HCT116 (cell line): ENCODE data around the gene PEX12. TPM values are rescaled to one million over a fixed set of nuclear protein-coding genes. Genes with fewer than 3 reads are reported as not detected.

ENCODE experiments used
- ATAC-seq: fragments of 200-7000 bp; cut with Tn5 transposase; 2 replicates; pipeline ENCODE4 v1.9.1; 2020; ENCODE audit warnings: mild to moderate bottlenecking, moderate library complexity
- BruUV-seq: library from RNA; stranded (reverse); fragments of 400-500 nt; replicated peaks from 2 replicates; lab custom pipeline; 2021; lab: Mats Ljungman, UMichigan
- CTCF ChIA-PET: fragments of 300-600 bp; sonication (Branson Sonifier 250); formaldehyde crosslinking; loops from one replicate; lab custom pipeline; 2021; ENCODE audit warnings: antibody characterized with exemption; lab: Charles Lee
- POLR2A ChIA-PET: fragments of 300-600, 350-600 bp; sonication (Branson Sonifier 250); formaldehyde crosslinking; loops from one replicate; lab custom pipeline; 2021; ENCODE audit warnings: antibody characterized with exemption; lab: Charles Lee
- RAD21 ChIA-PET, 2 experiments: fragments of 300-600 bp; sonication (Branson Sonifier 250); formaldehyde crosslinking; loops; one replicate each; lab custom pipeline; 2023; ENCODE audit warnings: low total read pairs in 2 of 2; ENCODE audit not compliant: uncharacterized antibody in 2 of 2, unreplicated experiment in 2 of 2, low non-redundant PET in 1 of 2; lab: Charles Lee
- DNase-seq: peaks from one replicate; pipeline ENCODE4 v3.0.0-alpha.2; 2010; ENCODE audit warnings: low read depth, low spot score
- H2AFZ ChIP-seq: fragments of 200-600 bp; shearing (Covaris generic), sonication (generic); 2 replicates; pipeline ENCODE4 v1.6.1; 2017; ENCODE audit warnings: low read depth, mixed run types, mixed read lengths, antibody characterized with exemption, low read length; ENCODE audit not compliant: poor library complexity, severe bottlenecking
- H3K27ac ChIP-seq: 2 replicates; pipeline ENCODE4 v1.5.1; 2012; ENCODE audit warnings: low read depth, low read length
- H3K27me3 ChIP-seq: fragments of 200-600 bp; sonication (generic); 2 replicates; pipeline ENCODE4 v1.6.1; 2016; ENCODE audit warnings: mixed run types, low read length, mixed read lengths; ENCODE audit not compliant: insufficient read depth
- H3K36me3 ChIP-seq, 2 experiments: fragments of 200-500 bp in 1 of 2; fragments of 200-600 bp in 1 of 2; sonication (Bioruptor generic) in 1 of 2; sonication (generic) in 1 of 2; 2 replicates each; pipeline versions ENCODE4 v1.5.1 to v1.6.1; 2014 to 2016; ENCODE audit warnings: low read length in 2 of 2, inconsistent platforms in 1 of 2, mixed read lengths in 1 of 2, mixed run types in 1 of 2; ENCODE audit not compliant: insufficient read depth in 2 of 2, control insufficient read depth in 1 of 2
- H3K4me1 ChIP-seq, 2 experiments: fragments of 200-600 bp in 1 of 2; sonication (generic) in 1 of 2; 2 replicates each; pipeline versions ENCODE4 v1.5.1 to v1.6.1; 2012 to 2017; ENCODE audit warnings: low read length in 2 of 2, inconsistent platforms in 1 of 2, mild to moderate bottlenecking in 1 of 2, mixed read lengths in 1 of 2, mixed run types in 1 of 2, moderate library complexity in 1 of 2; ENCODE audit not compliant: insufficient read depth in 2 of 2, control insufficient read depth in 1 of 2
- H3K4me2 ChIP-seq: fragments of 200-600 bp; sonication (generic); 2 replicates; pipeline ENCODE4 v1.6.1; 2017; ENCODE audit warnings: mixed run types, low read length, mixed read lengths
- H3K4me3 ChIP-seq, 2 experiments: fragments of 200-600 bp in 1 of 2; sonication (generic) in 1 of 2; replicated peaks in 1 of 2; 2 replicates each; pipeline ENCODE4 v1.5.1; 2011 to 2016; ENCODE audit warnings: low read length in 2 of 2, control low read depth in 1 of 2, low read depth in 1 of 2, mild to moderate bottlenecking in 1 of 2, mixed read lengths in 1 of 2, mixed run types in 1 of 2
- H3K79me2 ChIP-seq: fragments of 200-600 bp; sonication (generic); 2 replicates; pipeline ENCODE4 v1.6.1; 2017; ENCODE audit warnings: mild to moderate bottlenecking, mixed run types, low read length, moderate library complexity, mixed read lengths; ENCODE audit not compliant: insufficient read depth
- H3K9ac ChIP-seq: fragments of 200-600 bp; sonication (generic); 2 replicates; pipeline ENCODE4 v1.6.1; 2016; ENCODE audit warnings: low read length, mixed read lengths
- H3K9me2 ChIP-seq: fragments of 200-600 bp; sonication (generic), shearing (Covaris generic); 2 replicates; pipeline ENCODE4 v1.6.1; 2017; ENCODE audit warnings: mixed run types, mild to moderate bottlenecking, moderate library complexity; ENCODE audit not compliant: insufficient read depth
- H3K9me3 ChIP-seq, 2 experiments: fragments of 200-500 bp in 1 of 2; fragments of 200-600 bp in 1 of 2; sonication (Bioruptor generic) in 1 of 2; sonication (generic) in 1 of 2; 2 replicates each; pipeline ENCODE4 v1.6.1; 2014 to 2017; ENCODE audit warnings: low read length in 2 of 2, mixed read lengths in 2 of 2, inconsistent platforms in 1 of 2, low read depth in 1 of 2, mild to moderate bottlenecking in 1 of 2, mixed run types in 1 of 2, moderate library complexity in 1 of 2; ENCODE audit not compliant: control insufficient read depth in 1 of 2, insufficient read depth in 1 of 2
- H4K20me1 ChIP-seq: fragments of 200-600 bp; sonication (generic), shearing (Covaris generic); 2 replicates; pipeline ENCODE4 v1.6.1; 2017; ENCODE audit warnings: mixed run types, mild to moderate bottlenecking, moderate library complexity; ENCODE audit not compliant: insufficient read depth
- ATF3 ChIP-seq: IDR thresholded peaks from 2 replicates; pipeline ENCODE4 v1.6.1; 2012
- CBX3 ChIP-seq: IDR thresholded peaks from 2 replicates; pipeline ENCODE4 v1.6.1; 2012; ENCODE audit warnings: low read depth
- EGR1 ChIP-seq: IDR thresholded peaks from 2 replicates; pipeline ENCODE4 v1.6.1; 2012; ENCODE audit warnings: low read depth
- ELF1 ChIP-seq: IDR thresholded peaks from 2 replicates; pipeline ENCODE4 v1.6.1; 2012; ENCODE audit warnings: low read depth, borderline replicate concordance
- EZH2phosphoT487 ChIP-seq: fragments of 200-600 bp; IDR thresholded peaks from 2 replicates; pipeline ENCODE4 v1.6.1; 2018; ENCODE audit warnings: antibody characterized with exemption, borderline replicate concordance
- POLR2A ChIP-seq: IDR thresholded peaks from 2 replicates; pipeline ENCODE4 v1.7.0; 2011; ENCODE audit warnings: borderline replicate concordance; ENCODE audit not compliant: insufficient read depth, insufficient read length; ENCODE audit errors: extremely low read depth
- SRF ChIP-seq: IDR thresholded peaks from 2 replicates; pipeline ENCODE4 v1.6.1; 2012; ENCODE audit warnings: low read depth
- TCF7L2 ChIP-seq: IDR thresholded peaks from 2 replicates; pipeline ENCODE4 v1.7.0; 2011; ENCODE audit warnings: borderline replicate concordance, inconsistent platforms; ENCODE audit not compliant: insufficient read depth, insufficient read length; ENCODE audit errors: extremely low read depth
- ZFX ChIP-seq: fragments of 450-650 bp; IDR thresholded peaks from 2 replicates; pipeline ENCODE4 v1.6.1; 2017
- ZNF274 ChIP-seq: fragments of 200-500 bp; sonication (Bioruptor generic); IDR thresholded peaks from 2 replicates; pipeline ENCODE4 v1.6.1; 2014; ENCODE audit warnings: mild to moderate bottlenecking, low read depth, low read length, inconsistent platforms
- intact Hi-C: fragments of 100-400 bp; cut with micrococcal nuclease; formaldehyde crosslinking; loops from 2 replicates; pipeline ENCODE4 v1.10.0; 2022
- total RNA-seq: library from RNA; stranded (reverse); gene quantifications from one replicate; pipeline ENCODE4 v1.2.1, GENCODE V29; 2021; ENCODE audit not compliant: unreplicated experiment
- TF ChIP-seq, protein P1 (sequence below): IDR thresholded peaks from 2 replicates; pipeline ENCODE4 v1.6.1; 2011; ENCODE audit warnings: mild to moderate bottlenecking, low read length, moderate library complexity; ENCODE audit not compliant: insufficient replicate concordance; ENCODE audit errors: extremely low read depth
- TF ChIP-seq, protein P2 (sequence below): IDR thresholded peaks from 2 replicates; pipeline ENCODE4 v1.6.1; 2012
- TF ChIP-seq, protein P3 (sequence below): IDR thresholded peaks from 2 replicates; pipeline ENCODE4 v1.6.1; 2012; ENCODE audit warnings: low read depth

Gene PEX12
- total RNA-seq, 1 experiment from 2014 or later, result 5.0 TPM

DNA sequence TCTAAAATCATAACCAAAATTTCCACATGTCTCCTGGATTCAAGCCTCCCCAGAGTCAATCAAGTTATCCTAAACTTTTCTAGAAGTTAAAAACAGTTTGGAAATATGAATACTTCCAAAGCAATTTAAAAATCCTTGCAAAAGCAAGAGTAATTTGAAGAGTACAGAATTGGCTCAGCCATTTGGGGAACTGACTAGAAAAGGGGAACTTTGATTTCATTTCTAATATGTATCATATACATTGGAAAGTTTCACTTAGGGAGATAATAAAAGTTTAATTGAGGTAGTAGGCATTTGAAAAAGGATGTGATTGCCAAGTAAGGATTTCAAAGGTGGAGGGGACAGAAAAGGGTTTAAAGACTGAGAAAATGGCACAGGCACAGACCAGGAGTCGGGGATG, 31.9 kb downstream of the PEX12 start (continued):
- TF ChIP-seq TCF7L2, result no peak

DNA sequence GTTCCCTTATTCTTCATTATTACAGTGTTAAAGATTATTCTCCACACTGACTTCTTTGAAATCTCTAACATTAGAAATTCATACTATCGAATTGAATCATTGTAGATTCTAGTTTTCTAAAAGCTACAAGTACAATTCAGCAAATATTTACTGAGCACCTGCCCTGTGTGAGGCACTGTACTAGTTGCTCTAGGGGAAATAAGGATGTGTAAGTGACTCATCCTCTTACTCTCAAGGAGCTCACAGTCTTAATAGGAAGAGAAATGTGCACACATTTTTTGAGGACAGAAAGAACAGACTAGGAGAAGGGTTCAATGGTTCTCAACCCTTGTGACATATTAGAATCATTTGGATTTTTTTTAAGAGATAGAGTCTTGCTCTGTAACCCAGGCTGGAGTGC, 33.2 kb downstream of the PEX12 start:
- ATAC-seq, result no peak
- POLR2A ChIA-PET, result no interaction called here

More for the DNA sequence above, 33.2 kb downstream of the PEX12 start:
- Histone ChIP-seq H4K20me1 (no peaks in the 10 kb centered on the region), H3K9me3 (no peaks in the 10 kb centered on the region), H3K4me2 (no peak overlapping the region), H2AFZ (no peak overlapping the region), H3K4me1 (no peaks in the 10 kb centered on the region), H3K36me3 (no peaks in the 10 kb centered on the region), H3K4me3 (no peak overlapping the region), H3K9ac (no peak overlapping the region), H3K79me2 (no peaks in the 10 kb centered on the region), H3K9me2 (no peaks in the 10 kb centered on the region), H3K27ac (no peak overlapping the region), H3K27me3 (peaks cover 37% of the 10 kb centered on the region; the same call in 1 of the 2 replicates)
- intact Hi-C loops, result no loop called here
- no peak for DNase-seq
- TF ChIP-seq POLR2A (no peak), EGR1 (no peak), SRF (no peak), ZNF274 (no peak), EZH2phosphoT487 (no peak), TCF7L2 (no peak), ATF3 (no peak), CBX3 (no peak), ELF1 (no peak), ZFX (no peak)
- TF ChIP-seq, protein P1, sequence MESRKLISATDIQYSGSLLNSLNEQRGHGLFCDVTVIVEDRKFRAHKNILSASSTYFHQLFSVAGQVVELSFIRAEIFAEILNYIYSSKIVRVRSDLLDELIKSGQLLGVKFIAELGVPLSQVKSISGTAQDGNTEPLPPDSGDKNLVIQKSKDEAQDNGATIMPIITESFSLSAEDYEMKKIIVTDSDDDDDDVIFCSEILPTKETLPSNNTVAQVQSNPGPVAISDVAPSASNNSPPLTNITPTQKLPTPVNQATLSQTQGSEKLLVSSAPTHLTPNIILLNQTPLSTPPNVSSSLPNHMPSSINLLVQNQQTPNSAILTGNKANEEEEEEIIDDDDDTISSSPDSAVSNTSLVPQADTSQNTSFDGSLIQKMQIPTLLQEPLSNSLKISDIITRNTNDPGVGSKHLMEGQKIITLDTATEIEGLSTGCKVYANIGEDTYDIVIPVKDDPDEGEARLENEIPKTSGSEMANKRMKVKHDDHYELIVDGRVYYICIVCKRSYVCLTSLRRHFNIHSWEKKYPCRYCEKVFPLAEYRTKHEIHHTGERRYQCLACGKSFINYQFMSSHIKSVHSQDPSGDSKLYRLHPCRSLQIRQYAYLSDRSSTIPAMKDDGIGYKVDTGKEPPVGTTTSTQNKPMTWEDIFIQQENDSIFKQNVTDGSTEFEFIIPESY, result no peak
- TF ChIP-seq, protein P2, sequence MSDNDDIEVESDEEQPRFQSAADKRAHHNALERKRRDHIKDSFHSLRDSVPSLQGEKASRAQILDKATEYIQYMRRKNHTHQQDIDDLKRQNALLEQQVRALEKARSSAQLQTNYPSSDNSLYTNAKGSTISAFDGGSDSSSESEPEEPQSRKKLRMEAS, result no peak
- TF ChIP-seq, protein P3, sequence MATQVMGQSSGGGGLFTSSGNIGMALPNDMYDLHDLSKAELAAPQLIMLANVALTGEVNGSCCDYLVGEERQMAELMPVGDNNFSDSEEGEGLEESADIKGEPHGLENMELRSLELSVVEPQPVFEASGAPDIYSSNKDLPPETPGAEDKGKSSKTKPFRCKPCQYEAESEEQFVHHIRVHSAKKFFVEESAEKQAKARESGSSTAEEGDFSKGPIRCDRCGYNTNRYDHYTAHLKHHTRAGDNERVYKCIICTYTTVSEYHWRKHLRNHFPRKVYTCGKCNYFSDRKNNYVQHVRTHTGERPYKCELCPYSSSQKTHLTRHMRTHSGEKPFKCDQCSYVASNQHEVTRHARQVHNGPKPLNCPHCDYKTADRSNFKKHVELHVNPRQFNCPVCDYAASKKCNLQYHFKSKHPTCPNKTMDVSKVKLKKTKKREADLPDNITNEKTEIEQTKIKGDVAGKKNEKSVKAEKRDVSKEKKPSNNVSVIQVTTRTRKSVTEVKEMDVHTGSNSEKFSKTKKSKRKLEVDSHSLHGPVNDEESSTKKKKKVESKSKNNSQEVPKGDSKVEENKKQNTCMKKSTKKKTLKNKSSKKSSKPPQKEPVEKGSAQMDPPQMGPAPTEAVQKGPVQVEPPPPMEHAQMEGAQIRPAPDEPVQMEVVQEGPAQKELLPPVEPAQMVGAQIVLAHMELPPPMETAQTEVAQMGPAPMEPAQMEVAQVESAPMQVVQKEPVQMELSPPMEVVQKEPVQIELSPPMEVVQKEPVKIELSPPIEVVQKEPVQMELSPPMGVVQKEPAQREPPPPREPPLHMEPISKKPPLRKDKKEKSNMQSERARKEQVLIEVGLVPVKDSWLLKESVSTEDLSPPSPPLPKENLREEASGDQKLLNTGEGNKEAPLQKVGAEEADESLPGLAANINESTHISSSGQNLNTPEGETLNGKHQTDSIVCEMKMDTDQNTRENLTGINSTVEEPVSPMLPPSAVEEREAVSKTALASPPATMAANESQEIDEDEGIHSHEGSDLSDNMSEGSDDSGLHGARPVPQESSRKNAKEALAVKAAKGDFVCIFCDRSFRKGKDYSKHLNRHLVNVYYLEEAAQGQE, result no peak
- BruUV-seq, result no TSS peak
- RAD21 ChIA-PET, result no interaction called here
- CTCF ChIA-PET, result no interaction called here
